GM23338 (cell line): ENCODE data around the gene EIF4E2. TPM values are rescaled to one million over a fixed set of nuclear protein-coding genes. Genes with fewer than 3 reads are reported as not detected.

ENCODE experiments used
- CTCF ChIP-seq, 2 experiments: fragments of 200-600 bp in 1 of 2; sonication (generic) in 1 of 2; conservative IDR thresholded peaks; 2 replicates each; pipeline versions ENCODE4 v1.5.1 to v1.6.1; 2016 to 2017; ENCODE audit warnings: antibody characterized with exemption in 2 of 2, low read depth in 2 of 2, mild to moderate bottlenecking in 2 of 2, moderate library complexity in 1 of 2
- ETS1 ChIP-seq: IDR thresholded peaks from 2 replicates; pipeline ENCODE4 v1.6.1; 2016; ENCODE audit warnings: antibody characterized with exemption
- EZH2 ChIP-seq: fragments of 200-600 bp; sonication (generic); IDR thresholded peaks from one replicate; pipeline ENCODE4 v1.8.0; 2017; ENCODE audit warnings: antibody characterized with exemption, mild to moderate bottlenecking, low read depth; ENCODE audit not compliant: unreplicated experiment
- EZH2phosphoT487 ChIP-seq: fragments of 200-600 bp; sonication (generic); IDR thresholded peaks from one replicate; pipeline ENCODE4 v1.8.1; 2018; ENCODE audit warnings: antibody characterized with exemption; ENCODE audit not compliant: unreplicated experiment
- JUNB ChIP-seq: IDR thresholded peaks from one replicate; pipeline ENCODE4 v1.6.1; 2016; ENCODE audit warnings: antibody characterized with exemption; ENCODE audit not compliant: unreplicated experiment
- STAT1 ChIP-seq: IDR thresholded peaks from one replicate; pipeline ENCODE4 v1.6.1; 2016; ENCODE audit warnings: antibody characterized with exemption; ENCODE audit not compliant: unreplicated experiment
- ZNF114 ChIP-seq: fragments of 250-450 bp; sonication (Bioruptor Pico); IDR thresholded peaks from 2 replicates; pipeline ENCODE4 v1.5.0; 2020; ENCODE audit warnings: mild to moderate bottlenecking, moderate library complexity
- ZNF331 ChIP-seq: fragments of 250-450 bp; sonication (Bioruptor Pico); IDR thresholded peaks from 2 replicates; pipeline ENCODE4 v1.5.0; 2020; ENCODE audit warnings: low read depth, mild to moderate bottlenecking, moderate library complexity
- ZNF462 ChIP-seq: fragments of 250-450 bp; sonication (Bioruptor Pico); IDR thresholded peaks from 2 replicates; pipeline ENCODE4 v1.5.0; 2020; ENCODE audit warnings: mild to moderate bottlenecking, moderate library complexity
- polyA plus RNA-seq: library from polyadenylated mRNA; unstranded; fragments of >200 nt; fragmentation: Nextera tagmentation; extraction: Ambion mirVana; gene quantifications from 2 replicates; pipeline ENCODE4 v1.2.1, GENCODE V29; 2016
- total RNA-seq: library from RNA; depleted of rRNA; stranded (reverse); fragments of >200 nt; shearing (Covaris generic); gene quantifications from 2 replicates; pipeline ENCODE4 v1.2.3, GENCODE V29; 2014

The EIF4E2 gene
- total and polyA plus RNA-seq, 2 experiments from 2014 or later: 68.1 to 152 TPM

- TF ChIP-seq ZNF462 (no peak), JUNB (no peak), CTCF (conservative IDR thresholded peaks at IDR 0.05; ENCODE audit: low read depth in 2 of 2) (no peak), ZNF331 (CRISPR knock-in tag) (no peak), ETS1 (no peak), EZH2phosphoT487 (no peak), STAT1 (no peak), EZH2 (no peak), ZNF114 (no peak)
Observed at GRCh38 chr2:232518844-232519243, 31.6 kb upstream of the EIF4E2 start (continued).
